Mesodermal cell (in vitro differentiated cells): ENCODE data around the gene PCDH19.

Source experiments
- H3K27ac ChIP-seq: 2 replicates; pipeline ENCODE4 v1.7.0; 2013; ENCODE audit warnings: mild to moderate bottlenecking, low read depth, low read length, moderate library complexity; ENCODE audit not compliant: severe bottlenecking
- H3K36me3 ChIP-seq: 2 replicates; pipeline ENCODE4 v1.7.1; 2013; ENCODE audit warnings: mild to moderate bottlenecking, low read length, moderate library complexity; ENCODE audit not compliant: control insufficient read depth, insufficient read depth
- H3K4me1 ChIP-seq: one replicate; pipeline ENCODE4 v1.7.1; 2013; ENCODE audit warnings: mild to moderate bottlenecking, low read length; ENCODE audit not compliant: insufficient read depth, control insufficient read depth, poor library complexity, severe bottlenecking
- H3K4me3 ChIP-seq: 2 replicates; pipeline ENCODE4 v1.7.0; 2013; ENCODE audit warnings: low read length, control low read depth, mild to moderate bottlenecking; ENCODE audit not compliant: insufficient read depth, poor library complexity, severe bottlenecking; ENCODE audit errors: extremely low read depth
- H3K9me3 ChIP-seq: 2 replicates; pipeline ENCODE4 v1.7.1; 2013; ENCODE audit warnings: mild to moderate bottlenecking, low read length, moderate library complexity; ENCODE audit not compliant: control insufficient read depth
- WGBS, 2 experiments: methylation state at CpG; one replicate each; pipeline ENCODE4 v1.1.5; 2013; ENCODE audit warnings: missing lambda C conversion rate in 2 of 2; ENCODE audit not compliant: insufficient coverage in 2 of 2; 5-methylcytosine and 5-hydroxymethylcytosine counted together

The PCDH19 gene

DNA sequence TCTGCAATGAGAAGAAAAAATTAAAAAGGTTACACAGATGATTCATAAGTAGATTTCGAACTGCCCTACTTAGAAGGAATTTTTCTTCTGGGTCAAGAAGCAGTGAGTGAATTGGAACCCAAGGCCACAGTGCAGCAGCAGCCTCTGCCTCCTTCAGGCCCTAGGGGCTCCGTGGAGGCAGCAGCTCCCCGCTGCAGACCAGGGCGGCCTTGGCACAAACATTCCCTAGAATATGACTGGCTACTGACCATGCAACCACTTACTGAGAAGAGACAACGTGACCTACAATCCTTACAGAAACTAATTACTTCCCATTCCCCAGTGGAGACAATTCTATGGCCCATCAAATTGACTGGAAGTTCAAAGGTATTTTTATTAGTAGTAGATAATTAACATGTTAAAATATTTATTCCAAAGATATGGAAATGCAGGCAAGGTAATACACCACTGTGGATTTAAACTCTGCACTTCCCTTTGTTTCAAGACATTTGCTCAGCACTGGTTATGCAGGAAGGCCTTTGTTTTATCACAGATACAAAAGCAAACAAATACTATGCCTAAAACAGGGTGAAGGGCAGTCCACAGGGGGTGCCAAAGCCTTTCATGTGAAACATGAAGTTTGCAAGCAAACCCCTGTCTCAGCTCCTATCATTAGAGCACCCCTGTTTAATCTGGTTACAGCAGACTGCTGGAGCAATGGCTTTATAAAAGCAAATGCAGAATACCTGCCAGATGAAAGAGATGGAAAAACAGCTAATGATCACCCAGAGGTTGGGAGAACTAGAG lies 59.2 kb downstream of the PCDH19 start:
- no peak overlapping the region for H3K27ac ChIP-seq
- no peaks in the 10 kb centered on the region for H3K9me3 ChIP-seq
- H3K4me3 ChIP-seq: no peak overlapping the region
- no peaks in the 10 kb centered on the region for H3K4me1 ChIP-seq
- WGBS, 2 experiments: 87% methylated on average over 3 of the region's 5 CpGs; no CpG with 5 or more reads in 1 of the 2 experiments
- H3K36me3 ChIP-seq: no peaks in the 10 kb centered on the region

DNA sequence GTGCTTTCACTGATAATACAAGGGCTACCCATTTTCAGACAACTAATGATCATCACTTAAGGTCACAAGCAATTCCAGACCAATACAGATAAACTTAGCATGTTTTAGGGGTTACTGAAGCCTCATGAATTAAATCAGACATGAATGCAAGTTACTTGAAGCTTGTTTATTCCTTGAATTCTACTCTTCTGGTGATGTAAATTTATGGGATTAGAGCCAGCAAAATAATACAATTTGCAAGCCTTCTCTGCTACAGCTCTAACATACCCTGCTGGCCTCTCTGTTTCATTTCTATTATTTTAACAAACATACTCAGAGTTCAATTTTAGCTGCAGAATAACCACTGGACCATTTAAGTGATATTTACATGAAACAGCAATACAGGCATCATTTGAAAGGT lies 60.7 kb downstream of the PCDH19 start:
- Histone ChIP-seq H3K27ac (no peak overlapping the region), H3K4me1 (no peaks in the 10 kb centered on the region), H3K9me3 (no peaks in the 10 kb centered on the region), H3K36me3 (no peaks in the 10 kb centered on the region), H3K4me3 (no peak overlapping the region)

DNA sequence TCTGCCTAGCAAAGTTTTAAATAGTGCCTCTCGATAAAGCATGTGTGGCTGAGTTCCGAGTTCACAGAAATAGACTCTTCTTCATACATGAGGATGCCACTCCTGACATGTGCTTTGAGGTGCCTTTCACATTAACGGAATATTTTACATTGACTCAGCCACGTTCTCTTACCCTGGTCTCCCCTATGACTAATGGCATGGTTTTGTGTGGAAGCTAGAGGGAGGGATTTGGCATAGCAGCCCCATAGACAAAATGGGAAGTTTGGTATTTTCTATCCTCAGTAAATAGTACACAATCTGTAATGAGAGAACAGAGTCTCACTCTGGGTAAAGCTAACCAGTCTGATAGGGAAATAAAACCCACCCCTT lies 68.9 kb downstream of the PCDH19 start:
- Histone ChIP-seq H3K4me1 (no peaks in the 10 kb centered on the region), H3K9me3 (no peaks in the 10 kb centered on the region), H3K36me3 (no peaks in the 10 kb centered on the region), H3K4me3 (no peak overlapping the region), H3K27ac (no peak overlapping the region)
- 100% methylated on average over 1 of the region's 4 CpGs; no CpG with 5 or more reads in 1 of the 2 experiments for WGBS, 2 experiments

DNA sequence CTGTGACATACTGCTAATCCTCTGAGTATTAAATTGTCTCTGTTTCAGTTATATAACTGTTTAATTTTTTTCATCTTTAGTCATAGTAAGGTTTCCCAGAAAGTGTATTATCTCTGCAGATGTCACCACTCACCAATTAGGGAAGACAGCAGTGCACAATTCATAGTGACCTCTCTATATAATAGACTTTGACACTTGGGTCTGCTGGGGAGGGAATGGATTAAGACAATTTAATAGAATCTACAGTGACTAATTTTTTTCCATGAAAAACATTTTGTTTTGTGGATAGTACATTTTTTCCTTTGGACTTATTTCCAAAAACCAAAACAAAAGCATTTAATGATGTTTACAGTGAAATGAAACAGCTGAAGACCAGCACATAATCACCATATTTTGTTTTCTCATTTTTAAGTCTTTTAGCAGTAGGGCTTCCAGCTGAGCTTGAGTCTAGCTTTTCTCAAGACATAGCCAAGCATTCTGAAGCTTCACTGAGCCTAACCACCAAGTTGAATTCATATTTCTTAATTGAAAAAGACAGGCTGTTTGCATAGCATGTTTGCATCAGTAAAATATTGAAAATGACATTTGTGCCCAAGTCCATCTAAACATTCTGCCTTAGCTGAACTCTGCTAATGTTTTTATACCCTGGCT lies 69.5 kb downstream of the PCDH19 start:
- Histone ChIP-seq H3K27ac (no peak overlapping the region), H3K4me1 (no peaks in the 10 kb centered on the region), H3K9me3 (no peaks in the 10 kb centered on the region), H3K4me3 (no peak overlapping the region), H3K36me3 (no peaks in the 10 kb centered on the region)

DNA sequence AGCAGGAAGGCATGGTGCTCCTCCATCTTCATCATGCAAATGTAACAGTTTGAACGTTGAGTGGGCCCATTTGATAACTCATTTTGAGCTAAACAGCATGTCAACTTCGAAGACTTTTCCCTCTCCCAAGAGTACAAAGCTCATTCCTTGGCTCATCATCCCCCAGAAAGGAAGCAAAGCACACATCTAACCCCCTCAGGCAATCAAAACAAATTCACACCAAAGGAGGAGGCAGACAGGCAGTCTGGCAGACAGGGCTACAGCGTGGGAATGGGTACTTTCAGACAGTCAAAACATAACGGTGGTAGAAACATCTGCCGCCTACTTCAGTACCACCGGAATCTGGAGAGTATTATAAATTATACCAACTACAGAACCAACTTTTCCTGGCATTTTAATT lies 81.7 kb downstream of the PCDH19 start:
- WGBS, 2 experiments: 82% methylated on average over 3 of the region's 6 CpGs; no CpG with 5 or more reads in 1 of the 2 experiments
- no peaks in the 10 kb centered on the region for H3K4me1 ChIP-seq
- no peaks in the 10 kb centered on the region for H3K36me3 ChIP-seq
- no peaks in the 10 kb centered on the region for H3K9me3 ChIP-seq
- no peak overlapping the region for H3K27ac ChIP-seq
- H3K4me3 ChIP-seq: no peak overlapping the region

DNA sequence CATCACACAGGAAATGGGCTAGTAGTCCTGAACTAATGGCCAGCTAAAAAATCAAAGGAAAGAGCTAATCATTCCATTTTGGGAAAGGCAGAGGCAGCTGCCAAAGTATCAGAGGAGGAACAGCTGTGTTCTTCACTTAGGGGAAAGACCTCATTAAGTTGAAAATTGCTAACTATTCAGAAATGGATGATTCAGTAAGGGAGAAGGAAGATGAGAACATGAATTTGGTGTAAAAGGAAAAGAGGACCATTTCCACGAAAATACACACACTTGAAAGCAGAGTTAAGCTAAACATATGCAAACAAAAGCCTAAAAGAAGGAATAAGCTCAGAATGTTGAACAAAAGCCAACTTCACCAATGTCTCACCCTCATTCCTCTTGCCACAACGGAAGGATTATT lies 90.4 kb downstream of the PCDH19 start:
- Histone ChIP-seq H3K36me3 (no peaks in the 10 kb centered on the region), H3K4me1 (no peaks in the 10 kb centered on the region), H3K4me3 (no peak overlapping the region), H3K9me3 (no peaks in the 10 kb centered on the region), H3K27ac (no peak overlapping the region)
- no CpG with 5 or more reads among the region's 2 CpGs for WGBS, 2 experiments

DNA sequence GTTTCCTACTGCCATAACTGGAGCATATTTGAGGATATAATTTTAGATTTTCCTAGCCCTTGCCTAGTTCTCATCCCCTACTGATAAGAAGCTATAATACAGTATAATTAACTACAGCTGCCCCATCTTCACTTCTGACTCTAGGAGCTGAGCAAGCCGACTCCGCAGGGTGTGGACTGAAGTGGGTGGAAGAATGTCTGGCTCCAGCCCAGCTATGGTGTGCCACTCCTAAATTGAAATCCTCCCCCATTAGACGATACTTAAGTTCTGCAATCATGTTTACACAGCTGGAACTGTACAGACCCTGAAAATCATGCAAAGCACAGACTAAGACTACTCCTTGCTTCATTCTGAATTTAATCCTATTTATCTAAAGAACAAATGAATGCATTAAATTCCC lies 93.1 kb downstream of the PCDH19 start:
- no peaks in the 10 kb centered on the region for H3K4me1 ChIP-seq
- H3K4me3 ChIP-seq: no peak overlapping the region
- no peaks in the 10 kb centered on the region for H3K9me3 ChIP-seq
- H3K27ac ChIP-seq: no peak overlapping the region
- WGBS, 2 experiments: 100% methylated on average over 1 of the region's 3 CpGs; no CpG with 5 or more reads in 1 of the 2 experiments
- no peaks in the 10 kb centered on the region for H3K36me3 ChIP-seq

DNA sequence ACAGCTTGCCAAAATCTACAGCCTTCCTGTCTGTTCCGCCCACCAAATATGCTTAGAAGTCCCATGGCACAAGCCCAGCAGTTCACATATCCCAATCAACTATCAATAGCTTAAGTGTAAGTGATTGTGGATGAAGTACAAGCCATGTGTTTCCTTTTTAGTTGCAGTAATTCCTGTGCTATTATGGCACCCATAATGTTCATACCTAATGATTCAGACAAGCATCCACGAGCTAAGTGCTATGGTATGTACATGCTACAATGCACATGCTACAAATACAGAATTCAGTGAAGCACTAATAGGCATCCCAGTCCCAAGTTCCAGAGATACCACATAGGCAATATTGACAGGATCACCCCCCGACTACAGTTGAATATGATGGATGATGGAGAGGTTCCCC lies 94.5 kb downstream of the PCDH19 start:
- Histone ChIP-seq H3K4me3 (no peak overlapping the region), H3K4me1 (no peaks in the 10 kb centered on the region), H3K9me3 (no peaks in the 10 kb centered on the region), H3K27ac (no peak overlapping the region), H3K36me3 (no peaks in the 10 kb centered on the region)
- WGBS, 2 experiments: 100% methylated on average over 1 of the region's 3 CpGs; no CpG with 5 or more reads in 1 of the 2 experiments

DNA sequence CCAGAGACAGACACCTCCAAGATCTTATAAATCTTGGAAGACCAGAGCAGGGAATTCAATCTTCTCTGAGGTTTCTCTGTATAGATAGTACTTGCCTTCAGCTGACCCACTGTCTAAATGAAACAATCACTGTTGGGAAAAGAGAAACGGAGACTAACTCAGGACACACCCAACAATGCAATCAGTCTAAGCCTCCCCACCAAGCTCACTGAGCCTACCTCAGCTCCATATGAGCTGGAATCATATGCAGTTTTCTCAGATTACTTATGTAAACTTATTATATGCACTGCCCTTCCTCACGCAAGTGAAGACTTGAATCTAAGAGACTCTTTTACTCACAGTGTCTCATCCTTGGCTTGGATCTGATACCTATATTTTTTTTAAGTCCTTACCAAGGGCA lies 110.5 kb downstream of the PCDH19 start:
- H3K27ac ChIP-seq: no peak overlapping the region
- WGBS, 2 experiments: no CpG with 5 or more reads among the region's 2 CpGs
- H3K36me3 ChIP-seq: no peaks in the 10 kb centered on the region
- no peak overlapping the region for H3K4me3 ChIP-seq
- H3K4me1 ChIP-seq: no peaks in the 10 kb centered on the region
- H3K9me3 ChIP-seq: no peaks in the 10 kb centered on the region

DNA sequence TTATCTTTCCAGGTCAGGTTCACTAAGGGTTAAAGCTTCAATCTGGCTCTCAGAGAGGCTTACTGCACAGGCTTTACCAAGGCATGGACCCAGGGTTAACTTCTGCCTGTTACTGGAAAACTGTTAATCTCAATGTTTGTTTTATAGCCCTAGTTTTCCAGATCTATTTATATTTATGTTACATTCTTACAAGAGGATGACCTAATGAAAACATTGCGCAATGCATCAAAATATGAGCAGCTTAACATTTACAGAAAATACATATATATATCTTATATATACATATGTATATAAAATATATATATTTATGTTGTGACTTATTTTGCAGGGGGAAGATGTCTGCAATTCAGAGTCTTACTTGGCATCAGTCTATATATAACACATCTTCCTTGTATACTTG lies 112.3 kb downstream of the PCDH19 start:
- Histone ChIP-seq H3K27ac (no peak overlapping the region), H3K9me3 (no peaks in the 10 kb centered on the region), H3K4me3 (no peak overlapping the region), H3K4me1 (no peaks in the 10 kb centered on the region), H3K36me3 (no peaks in the 10 kb centered on the region)
- no CpG with 5 or more reads among the region's 1 CpG for WGBS, 2 experiments

DNA sequence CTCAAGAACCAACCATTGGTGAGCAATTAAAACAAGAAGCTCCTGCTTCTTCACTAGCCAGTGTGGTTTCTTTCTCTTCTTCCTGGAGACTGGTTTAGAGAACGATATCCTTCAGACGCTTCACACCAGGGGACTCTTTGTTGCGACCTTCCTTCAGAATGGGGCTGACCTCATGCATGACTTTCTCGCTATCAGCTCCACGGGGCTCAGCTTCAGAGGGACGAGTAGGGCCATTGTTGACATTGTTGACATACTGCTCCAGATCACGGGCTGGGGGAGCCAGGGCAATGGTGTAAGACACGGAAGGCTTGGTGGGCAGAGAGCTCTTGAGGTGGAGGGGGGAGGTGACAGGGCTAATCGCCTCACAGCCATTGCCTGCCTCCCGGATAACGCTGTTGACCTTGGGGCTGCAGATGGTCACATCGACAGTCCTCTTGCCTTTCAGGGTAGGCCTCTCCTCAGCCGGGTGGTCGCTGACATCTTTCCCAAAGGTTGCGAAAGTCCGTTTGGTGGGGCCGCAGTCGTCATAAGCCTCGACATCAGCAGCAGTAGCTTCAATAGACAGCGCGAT lies 113.8 kb downstream of the PCDH19 start:
- Histone ChIP-seq H3K4me3 (no peak overlapping the region), H3K36me3 (no peaks in the 10 kb centered on the region), H3K27ac (no peak overlapping the region), H3K9me3 (no peaks in the 10 kb centered on the region), H3K4me1 (peaks cover under 1% of the 10 kb centered on the region)
- 72 to 87% methylated on average over 13 to 15 of the region's 21 CpGs for WGBS, 2 experiments
